ENCODE measurements around the gene TNNC1. TPM values are rescaled to one million over a fixed set of nuclear protein-coding genes. Genes with fewer than 3 reads are reported as not detected.
A peak's percentile ranks its signal among the peaks of the same experiment; 100 is the strongest.

Gene TNNC1
- total and polyA plus RNA-seq, 10 donors, result 0.74 to 5.8 (median 1.9) TPM

- Histone ChIP-seq H3K9me3 (no peaks in the 10 kb centered on the region), H3K4me3 (peak overlapping the region in 5 of 8 donors; percentile 53 to 91 (median 76)), H3K4me1 (peaks cover 22 to 54% (median 38%) of the 10 kb centered on the region in 6 donors), H3K27me3 (replicated peaks in 1 of 7) (no peaks in the 10 kb centered on the region), H3K36me3 (peaks cover 0 to 20% (median 11%) of the 10 kb centered on the region in 6 donors), H3K27ac (peak overlapping the region; percentile 88 to 96 (median 92))
- DNase-seq, result no peak
- WGBS, 5 donors, result 61 to 71% (median 66%) methylated on average over 7 to 8 of the region's 8 CpGs
- TF ChIP-seq CTCF (IDR thresholded peaks at IDR 0.05 in 8 of 11, conservative IDR thresholded peaks at IDR 0.05 in 3 of 11), result no peak
- no peak for TF ChIP-seq POLR2AphosphoS5 (IDR thresholded peaks at IDR 0.05)
- no peak for TF ChIP-seq POLR2A (IDR thresholded peaks at IDR 0.05)
- intact Hi-C loops (cut with DNase I; ENCODE audit: low total_unique reads), result no loop called here
Observed at GRCh38 chr3:52454250-52454937, 553 bp upstream of the TNNC1 start.

GRCh38 chr3:52452570-52453221 is 1.1 kb downstream of the TNNC1 start:
- Histone ChIP-seq H3K4me1 (peaks cover 22 to 40% (median 31%) of the 10 kb centered on the region in 6 donors), H3K36me3 (peaks cover 0 to 3% (median 0%) of the 10 kb centered on the region in 6 donors), H3K9me3 (no peaks in the 10 kb centered on the region), H3K27ac (no peak overlapping the region), H3K27me3 (replicated peaks in 1 of 7) (no peaks in the 10 kb centered on the region), H3K4me3 (no peak overlapping the region)
- TF ChIP-seq POLR2AphosphoS5 (IDR thresholded peaks at IDR 0.05), result no peak
- no peak for TF ChIP-seq CTCF (IDR thresholded peaks at IDR 0.05 in 8 of 11, conservative IDR thresholded peaks at IDR 0.05 in 3 of 11)
- TF ChIP-seq POLR2A (IDR thresholded peaks at IDR 0.05), result no peak
- intact Hi-C loops (cut with DNase I; ENCODE audit: low total_unique reads), result no loop called here
- WGBS, 5 donors, result 85 to 93% (median 87%) methylated on average over 4 to 11 of the region's 11 CpGs
- DNase-seq, result no peak

GRCh38 chr3:52452126-52452525 is 1.7 kb downstream of the TNNC1 start:
- H3K36me3 ChIP-seq, result no peaks in the 10 kb centered on the region
- 91 to 100% (median 95%) methylated on average over 3 to 6 of the region's 6 CpGs for WGBS, 5 donors

More at GRCh38 chr3:52452126-52452525, 1.7 kb downstream of the TNNC1 start:
- no peak for TF ChIP-seq CTCF (IDR thresholded peaks at IDR 0.05 in 8 of 11, conservative IDR thresholded peaks at IDR 0.05 in 3 of 11)
- no peak overlapping the region for H3K4me3 ChIP-seq
- H3K4me1 ChIP-seq, result peaks cover 20 to 37% (median 26%) of the 10 kb centered on the region in 6 donors
- no peak overlapping the region for H3K27ac ChIP-seq
- intact Hi-C loops (cut with DNase I; ENCODE audit: low total_unique reads), result no loop called here
- no peaks in the 10 kb centered on the region for H3K27me3 ChIP-seq (replicated peaks in 1 of 7)
- H3K9me3 ChIP-seq, result no peaks in the 10 kb centered on the region
- DNase-seq, result no peak

Measured in spleen (tissue), 11 donors.